HG03175 (cell line): ENCODE data around the gene SLC22A16.
"Not testable (repeated sequence)": the region's sequence is repeated elsewhere in the genome, so short reads cannot be mapped to it uniquely, and the experiment has no call there.

ENCODE experiments used
- ATAC-seq: cut with Tn5 transposase; IDR thresholded peaks from one replicate; pipeline ENCODE4 v1.9.1; 2021; ENCODE audit warnings: mild to moderate bottlenecking, moderate library complexity; ENCODE audit not compliant: unreplicated experiment

Gene SLC22A16

GRCh38 chr6:110491299-110491643 is 14.9 kb upstream of the SLC22A16 start:
- ATAC-seq = no peak

- no peak for ATAC-seq
These were observed 13.7 kb upstream of the SLC22A16 start for GRCh38 chr6:110490110-110490509.

DNA sequence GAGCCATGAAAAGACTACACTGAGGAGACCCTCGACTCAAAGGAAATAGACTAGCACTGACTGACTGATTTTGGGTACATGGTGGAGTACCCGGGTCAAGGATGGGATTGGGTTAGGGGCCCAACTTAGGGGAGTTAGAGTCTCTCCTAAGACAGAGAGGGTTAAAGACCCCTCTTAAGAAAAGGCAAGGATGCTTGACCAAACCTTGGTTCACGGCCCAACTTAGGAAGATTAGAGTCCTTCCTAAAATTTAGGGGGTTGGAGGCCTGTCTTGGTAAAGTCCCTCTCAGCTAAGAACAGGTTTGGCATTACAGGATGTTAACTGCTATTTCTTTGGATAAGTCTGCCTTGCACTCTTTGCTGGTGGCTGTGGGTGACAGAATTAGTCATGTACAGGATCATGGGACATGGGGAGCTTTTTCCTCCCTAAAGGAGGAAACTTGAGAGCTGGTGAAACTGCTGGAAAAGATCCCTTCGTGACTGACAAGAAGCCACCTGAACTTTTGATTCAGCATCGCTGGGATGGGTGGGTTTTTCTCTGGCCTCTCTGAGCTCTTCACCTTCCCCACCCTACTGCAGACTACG is 12.3 kb upstream of the SLC22A16 start:
- no peak for ATAC-seq

GRCh38 chr6:110487968-110488381 is 11.6 kb upstream of the SLC22A16 start:
- ATAC-seq = not testable (repeated sequence)

DNA sequence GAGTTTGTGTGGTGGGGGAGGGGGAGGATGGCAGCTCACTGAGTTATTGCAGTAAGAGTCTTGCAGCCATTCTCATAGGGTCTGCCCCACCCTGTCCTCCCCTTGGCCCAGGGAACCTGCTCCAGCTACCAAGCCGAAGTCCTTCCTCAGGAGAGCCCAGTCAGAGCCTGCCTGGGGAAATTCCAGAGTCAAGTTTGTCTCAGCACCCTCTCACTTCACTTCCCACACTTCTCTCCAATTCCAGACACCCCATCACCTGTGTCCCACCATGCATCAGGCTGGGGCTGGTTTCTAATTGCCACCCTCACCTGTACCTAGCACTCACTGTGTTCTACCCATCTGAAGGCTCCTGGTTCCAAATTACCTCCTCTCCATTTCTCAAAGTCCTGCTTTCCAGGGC is 10.3 kb upstream of the SLC22A16 start:
- ATAC-seq = no peak

- no peak for ATAC-seq
These were observed 9.1 kb upstream of the SLC22A16 start for GRCh38 chr6:110485491-110485890.

DNA sequence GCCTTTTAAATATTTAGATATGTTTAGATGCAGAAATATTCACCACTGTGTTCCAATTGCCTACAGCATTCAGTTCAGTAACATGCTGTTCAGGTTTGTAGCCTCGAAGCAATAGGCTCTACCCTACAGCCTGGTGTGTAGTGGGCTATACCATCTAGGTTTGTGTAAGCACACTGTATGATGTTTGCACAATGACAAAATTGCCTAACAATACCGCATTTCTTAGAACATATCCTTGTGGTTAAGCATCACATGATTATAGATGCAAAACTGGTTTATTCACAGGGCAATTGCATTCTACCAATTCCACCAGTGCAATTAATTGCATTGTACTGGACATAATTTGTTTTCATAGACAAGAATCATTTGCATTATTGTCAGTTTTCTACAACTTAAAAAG is 7.9 kb upstream of the SLC22A16 start:
- no peak for ATAC-seq

DNA sequence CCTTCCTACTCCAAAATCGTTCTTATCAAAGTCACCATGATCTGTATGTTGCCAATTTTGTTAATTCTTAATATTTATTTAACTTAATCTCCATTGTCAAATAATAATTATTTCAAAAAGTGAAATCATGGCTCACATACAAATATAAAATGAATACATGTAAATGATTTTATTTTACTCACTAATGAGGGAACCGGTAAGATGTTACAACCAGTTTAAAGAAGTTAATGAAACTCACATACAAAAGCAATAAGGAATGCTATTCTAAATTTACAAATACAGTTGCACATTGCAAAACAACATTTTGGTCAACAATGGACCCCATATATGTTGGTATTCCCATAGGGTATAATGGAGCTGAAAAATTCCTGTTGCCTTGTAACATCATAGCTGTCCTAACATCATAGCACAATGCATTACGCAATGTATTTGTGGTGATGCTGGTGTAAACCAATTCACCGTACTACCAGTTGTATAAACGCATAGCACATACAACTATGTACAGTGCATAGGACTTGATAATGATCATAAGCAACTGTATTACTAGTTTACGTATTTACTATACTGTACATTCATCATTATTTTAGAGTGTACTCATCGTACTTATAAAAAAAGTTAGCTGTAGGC is 6.5 kb upstream of the SLC22A16 start:
- no peak for ATAC-seq

DNA sequence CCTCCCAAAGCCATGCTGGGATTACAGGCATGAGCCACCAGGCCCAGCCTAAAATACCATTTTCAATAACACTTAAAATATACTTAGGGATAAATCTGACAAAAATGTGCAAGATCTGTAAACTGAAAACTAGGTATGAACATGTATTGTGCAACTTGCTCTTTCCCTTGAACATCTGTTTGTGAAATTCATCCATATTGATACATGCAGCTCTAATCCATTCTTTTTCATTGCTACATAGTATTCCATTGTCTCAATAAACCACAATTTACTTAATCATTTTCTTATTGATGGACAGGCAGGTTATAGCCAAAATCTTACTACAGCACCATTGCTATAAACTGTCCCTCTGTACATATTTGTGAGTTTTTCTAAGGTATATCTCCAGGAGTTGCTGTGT is 4.7 kb upstream of the SLC22A16 start:
- ATAC-seq = no peak

DNA sequence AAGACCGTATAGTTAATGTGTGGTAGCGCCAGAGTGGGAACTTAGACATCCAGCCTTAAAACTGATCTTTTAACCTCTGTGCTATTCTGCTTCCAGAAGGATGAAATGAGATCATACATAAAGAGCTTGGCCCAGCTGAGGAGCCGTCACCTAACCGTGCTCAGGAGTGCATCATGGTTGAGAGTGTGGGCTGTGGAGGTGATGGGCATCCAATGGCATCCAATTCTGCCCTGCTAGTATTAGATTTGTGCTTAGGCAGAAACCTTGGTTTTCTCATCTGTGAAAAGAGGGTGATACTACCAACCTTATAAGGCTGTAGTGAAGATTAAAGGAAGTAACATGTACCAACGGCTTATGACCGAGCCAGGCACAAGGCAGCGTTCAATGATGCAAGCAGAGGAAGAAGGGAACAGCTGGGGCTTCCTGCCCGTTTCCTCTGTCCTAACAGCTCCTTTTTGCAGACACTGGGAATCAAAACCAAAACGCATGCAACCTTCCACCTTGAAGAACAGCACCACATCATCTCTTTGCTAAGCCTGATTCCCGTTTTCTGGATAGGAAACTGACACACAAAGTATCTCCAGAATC is 1.3 kb downstream of the SLC22A16 start:
- no peak for ATAC-seq

- no peak for ATAC-seq
These were observed 1.9 kb downstream of the SLC22A16 start for GRCh38 chr6:110474500-110474899.

DNA sequence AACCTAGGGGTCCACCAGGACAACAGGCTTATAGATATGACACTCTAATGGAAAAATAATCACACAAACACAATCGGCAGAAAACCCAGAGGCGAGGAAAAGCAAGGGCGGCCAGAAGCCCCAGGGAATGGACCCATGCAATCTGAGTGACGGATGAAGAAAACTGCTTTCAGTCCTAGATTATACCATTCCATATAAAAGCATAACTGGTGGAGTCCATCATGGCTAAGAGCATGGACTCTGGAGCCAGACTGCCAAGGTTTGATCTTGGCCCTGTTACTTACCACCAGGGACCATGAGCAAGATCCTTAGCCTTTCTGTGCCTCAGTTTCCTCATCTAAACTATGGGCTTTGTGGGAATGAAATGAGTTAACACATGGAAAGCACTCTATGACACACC is 3.7 kb downstream of the SLC22A16 start:
- no peak for ATAC-seq

GRCh38 chr6:110471726-110472365 is 4.6 kb downstream of the SLC22A16 start:
- no peak for ATAC-seq

- no peak for ATAC-seq
These were observed 7.7 kb downstream of the SLC22A16 start for GRCh38 chr6:110468731-110469130.

DNA sequence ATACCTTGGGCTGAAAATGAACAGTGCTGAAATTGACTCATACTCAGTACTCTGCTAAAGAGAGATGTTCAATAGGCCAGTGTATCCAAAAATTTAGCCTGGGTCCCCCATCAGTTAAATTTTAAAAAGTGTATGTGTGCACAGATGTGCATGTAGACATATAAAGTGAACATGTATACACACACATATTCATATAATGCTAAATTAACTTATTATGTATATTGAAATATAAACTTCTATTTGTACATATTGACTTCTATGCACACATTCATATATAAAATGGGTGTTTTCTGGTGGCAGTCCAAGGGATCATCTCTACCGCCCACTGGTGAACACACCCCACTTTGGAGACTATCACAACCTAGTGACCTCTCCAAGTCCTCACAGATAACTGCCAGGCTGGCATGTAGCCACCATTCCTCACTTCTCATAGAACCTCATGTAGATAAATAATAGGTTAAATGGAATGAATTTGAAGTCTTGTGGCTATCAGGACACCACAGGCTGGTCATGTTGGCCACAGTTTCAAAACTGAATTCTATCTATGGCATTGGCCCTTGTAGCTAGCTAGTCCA is 8.8 kb downstream of the SLC22A16 start:
- no peak for ATAC-seq

DNA sequence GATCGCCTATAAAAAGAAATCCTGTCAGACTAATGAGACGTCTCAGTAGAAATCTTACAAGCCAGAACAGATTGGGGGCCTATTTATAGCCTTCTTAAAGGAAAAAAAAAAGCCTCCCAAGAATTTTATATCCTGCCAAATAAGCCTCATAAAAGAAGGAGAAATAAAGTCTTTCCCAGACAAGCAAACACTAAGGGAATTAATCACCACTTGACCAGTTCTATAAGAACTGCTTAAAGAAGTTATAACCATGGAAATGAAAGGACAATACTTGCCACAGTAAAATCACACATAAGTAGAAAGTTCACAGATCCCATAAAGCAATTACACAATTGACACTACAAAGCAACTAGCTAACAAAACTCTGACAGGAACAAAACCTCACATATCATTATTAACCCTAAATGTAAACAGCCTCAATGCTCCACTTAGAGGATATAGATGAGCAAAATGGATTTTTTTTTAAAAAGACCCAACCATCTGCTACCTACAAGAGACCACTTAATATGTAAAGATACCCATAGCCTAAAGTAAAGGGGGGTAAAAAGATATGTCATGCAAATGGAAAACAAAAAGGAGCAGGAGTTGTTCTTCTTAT is 13.4 kb downstream of the SLC22A16 start:
- no peak for ATAC-seq

- ATAC-seq = no peak
These were observed 15.0 kb downstream of the SLC22A16 start for GRCh38 chr6:110461376-110461775.

DNA sequence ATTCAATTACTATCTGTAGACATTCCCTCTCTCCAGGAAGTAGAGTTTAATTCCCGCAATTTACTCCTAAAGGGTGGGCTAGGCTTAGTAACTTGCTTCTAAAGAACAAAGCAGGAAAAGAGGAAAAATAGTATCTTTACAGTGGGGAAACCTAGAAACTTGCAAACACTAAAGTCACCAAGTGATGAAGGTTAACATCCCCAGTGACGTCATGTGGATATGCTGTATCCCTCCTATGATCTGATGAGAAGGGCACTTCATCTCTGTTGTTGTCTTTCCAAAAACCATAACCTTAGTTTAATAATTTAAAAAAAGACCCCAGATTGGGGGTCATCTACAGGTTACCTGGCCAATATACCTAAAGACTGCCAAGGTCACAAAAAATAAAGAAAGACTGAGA is 17.3 kb downstream of the SLC22A16 start:
- no peak for ATAC-seq

DNA sequence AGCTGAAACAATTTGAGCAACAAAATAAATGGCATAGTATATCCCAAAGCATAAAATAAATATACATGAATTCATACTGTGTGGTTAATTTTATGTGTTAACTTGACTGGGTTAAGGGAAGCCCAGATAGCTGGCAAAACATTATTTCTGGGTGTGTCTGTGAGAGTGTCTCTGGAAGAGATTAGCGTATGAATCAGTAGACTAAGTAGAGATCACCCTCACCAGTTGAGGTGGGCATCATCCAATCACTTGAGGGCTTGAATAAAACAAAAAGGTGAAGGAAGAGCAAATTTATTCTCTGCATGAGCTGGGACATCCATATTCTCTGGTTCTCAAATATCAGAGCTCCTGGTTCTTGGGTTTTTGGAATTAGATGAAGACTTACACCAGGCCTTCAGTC is 17.9 kb downstream of the SLC22A16 start:
- ATAC-seq = no peak

GRCh38 chr6:110457567-110458175 is 18.7 kb downstream of the SLC22A16 start:
- ATAC-seq = not testable (repeated sequence)

- ATAC-seq = no peak
These were observed 19.7 kb downstream of the SLC22A16 start for GRCh38 chr6:110456694-110457093.
